Stimulated activated CD4-positive, alpha-beta T cell treated with anti-CD3 and anti-CD28 coated beads, Interleukin-4, amount 100 ng/mL, for 1 hour (primary cell): ENCODE measurements around the gene ZMYM1.
"Not testable (repeated sequence)": the region's sequence is repeated elsewhere in the genome, so short reads cannot be mapped to it uniquely, and the experiment has no call there.

Experiments
- DNase-seq: peaks from one replicate; pipeline ENCODE4 v3.0.0-alpha.2; 2020

The ZMYM1 gene

GRCh38 chr1:35079003-35079930, at the start of gene ZMYM1:
Gene ZMYM1, plus strand, starts transcription at chr1:35079385. Its CDS starts 14,603 bp downstream, at chr1:35093988.
- peak; percentile 90 for DNase-seq

GRCh38 chr1:35029761-35030160, 49.4 kb upstream of the ZMYM1 start:
- DNase-seq, result no peak

- DNase-seq, result no peak
These were observed 48.8 kb upstream of the ZMYM1 start for GRCh38 chr1:35030338-35030737.

GRCh38 chr1:35030756-35031446, 48.3 kb upstream of the ZMYM1 start:
- peak; percentile 38 for DNase-seq

GRCh38 chr1:35032384-35032739, 46.8 kb upstream of the ZMYM1 start:
- no peak for DNase-seq

- DNase-seq, result no peak
These were observed 45.8 kb upstream of the ZMYM1 start for GRCh38 chr1:35033346-35033745.

GRCh38 chr1:35036621-35037020, 42.6 kb upstream of the ZMYM1 start:
- no peak for DNase-seq

- DNase-seq, result no peak
These were observed 42.0 kb upstream of the ZMYM1 start for GRCh38 chr1:35037206-35037605.

- no peak for DNase-seq
These were observed 40.5 kb upstream of the ZMYM1 start for GRCh38 chr1:35038723-35039122.

GRCh38 chr1:35043498-35043897, 35.7 kb upstream of the ZMYM1 start:
- DNase-seq, result no peak

GRCh38 chr1:35044431-35044830, 34.8 kb upstream of the ZMYM1 start:
- DNase-seq, result no peak

- no peak for DNase-seq
These were observed 32.5 kb upstream of the ZMYM1 start for GRCh38 chr1:35046730-35047129.

- DNase-seq, result no peak
These were observed 31.9 kb upstream of the ZMYM1 start for GRCh38 chr1:35047188-35047858.

GRCh38 chr1:35049116-35049515, 30.1 kb upstream of the ZMYM1 start:
- DNase-seq, result no peak

- no peak for DNase-seq
These were observed 25.8 kb upstream of the ZMYM1 start for GRCh38 chr1:35053433-35053832.

GRCh38 chr1:35054282-35054681, 24.9 kb upstream of the ZMYM1 start:
- DNase-seq, result not testable (repeated sequence)

- DNase-seq, result not testable (repeated sequence)
These were observed 20.9 kb upstream of the ZMYM1 start for GRCh38 chr1:35058321-35058720.

- no peak for DNase-seq
These were observed 20.2 kb upstream of the ZMYM1 start for GRCh38 chr1:35058988-35059387.

GRCh38 chr1:35062518-35063196, 16.5 kb upstream of the ZMYM1 start:
- DNase-seq, result no peak

- DNase-seq, result no peak
These were observed 14.9 kb upstream of the ZMYM1 start for GRCh38 chr1:35064265-35064664.

GRCh38 chr1:35069746-35070145, 9.4 kb upstream of the ZMYM1 start:
- DNase-seq, result no peak

GRCh38 chr1:35073265-35073811, 5.8 kb upstream of the ZMYM1 start:
- no peak for DNase-seq

- not testable (repeated sequence) for DNase-seq
These were observed 2.8 kb upstream of the ZMYM1 start for GRCh38 chr1:35076426-35076825.
